ENCODE data around the gene BAIAP2. TPM values are rescaled to one million over a fixed set of nuclear protein-coding genes. Genes with fewer than 3 reads are reported as not detected.
A peak's percentile ranks its signal among the peaks of the same experiment; 100 is the strongest.

The BAIAP2 gene
- total and polyA plus RNA-seq, 2 of the 13 experiments (the other 11 are each of a cell fraction or from before 2014, with no cell fraction given): 22.5 to 24.0 TPM

DNA sequence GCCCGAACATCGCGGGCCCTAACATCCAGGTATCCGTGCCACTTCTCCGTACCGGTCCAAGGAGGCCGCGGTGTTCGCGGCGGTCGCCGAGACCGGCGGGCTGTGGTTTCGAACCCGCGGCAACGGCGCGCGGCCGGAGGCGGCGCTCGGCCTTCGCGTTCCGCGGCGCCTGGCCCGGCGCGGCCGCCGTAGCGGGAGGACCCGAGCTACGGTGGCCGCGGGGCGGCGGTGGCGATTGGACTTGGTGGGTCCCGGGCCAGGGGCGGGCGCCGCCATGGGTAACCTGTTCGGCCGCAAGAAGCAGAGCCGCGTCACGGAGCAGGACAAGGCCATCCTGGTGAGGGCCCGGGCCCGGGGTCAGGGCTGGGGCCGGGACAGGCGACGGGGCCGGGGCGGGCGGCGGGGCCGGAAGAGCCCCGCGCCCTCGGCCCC, 43.3 kb upstream of the BAIAP2 start, which contains the start of gene CHMP6 (continued):
- TF ChIP-seq, protein P1, sequence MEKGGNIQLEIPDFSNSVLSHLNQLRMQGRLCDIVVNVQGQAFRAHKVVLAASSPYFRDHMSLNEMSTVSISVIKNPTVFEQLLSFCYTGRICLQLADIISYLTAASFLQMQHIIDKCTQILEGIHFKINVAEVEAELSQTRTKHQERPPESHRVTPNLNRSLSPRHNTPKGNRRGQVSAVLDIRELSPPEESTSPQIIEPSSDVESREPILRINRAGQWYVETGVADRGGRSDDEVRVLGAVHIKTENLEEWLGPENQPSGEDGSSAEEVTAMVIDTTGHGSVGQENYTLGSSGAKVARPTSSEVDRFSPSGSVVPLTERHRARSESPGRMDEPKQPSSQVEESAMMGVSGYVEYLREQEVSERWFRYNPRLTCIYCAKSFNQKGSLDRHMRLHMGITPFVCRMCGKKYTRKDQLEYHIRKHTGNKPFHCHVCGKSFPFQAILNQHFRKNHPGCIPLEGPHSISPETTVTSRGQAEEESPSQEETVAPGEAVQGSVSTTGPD (CRISPR knock-in tag; IDR thresholded peaks at IDR 0.05): no peak
- peak; percentile 76; the same call in 2 of the 3 replicates for TF ChIP-seq MXI1 (IDR thresholded peaks at IDR 0.05; ENCODE audit: borderline replicate concordance, low read depth, low read length)
- peak; percentile 55; the same call in 1 of the 2 replicates for TF ChIP-seq ESRRA (CRISPR knock-in tag; IDR thresholded peaks at IDR 0.05; ENCODE audit: low read depth)
- TF ChIP-seq FOXP1 (IDR thresholded peaks at IDR 0.05): no peak
- TF ChIP-seq FOXP1 (CRISPR knock-in tag; IDR thresholded peaks at IDR 0.05): no peak
- TF ChIP-seq SOX6 (IDR thresholded peaks at IDR 0.05): no peak
- 0 out of 2 replicates have a peak, but pooled peaks have one; percentile 12 for TF ChIP-seq SOX6 (CRISPR knock-in tag; IDR thresholded peaks at IDR 0.05)
- no peak for TF ChIP-seq ZBTB38 (CRISPR knock-in tag; IDR thresholded peaks at IDR 0.05)
- TF ChIP-seq AGO2 (optimal IDR thresholded peaks at IDR 0.05; ENCODE audit: low read depth, low read length): peak; percentile 21
- peak; percentile 93 for TF ChIP-seq YY1 (IDR thresholded peaks at IDR 0.05; ENCODE audit: insufficient read depth, insufficient replicate concordance, low read depth, low read length)
- no peak for TF ChIP-seq PAF1 (CRISPR knock-in tag; IDR thresholded peaks at IDR 0.05)
- TF ChIP-seq YEATS2 (CRISPR knock-in tag; IDR thresholded peaks at IDR 0.05; ENCODE audit: borderline replicate concordance): peak; percentile 73
- no peak for TF ChIP-seq ZNF7 (CRISPR knock-in tag; IDR thresholded peaks at IDR 0.05)
- TF ChIP-seq ZNF274 (CRISPR knock-in tag; IDR thresholded peaks at IDR 0.05): no peak
- peak; percentile 90 for TF ChIP-seq THAP11 (CRISPR knock-in tag; IDR thresholded peaks at IDR 0.05)
- peak; percentile 76; the same call in 1 of the 2 replicates for TF ChIP-seq ZNF33B (CRISPR knock-in tag; IDR thresholded peaks at IDR 0.05)
- no peak for TF ChIP-seq MEF2D (CRISPR knock-in tag; IDR thresholded peaks at IDR 0.05)
- TF ChIP-seq PRDM10 (CRISPR knock-in tag; IDR thresholded peaks at IDR 0.05; ENCODE audit: low read depth): no peak
- TF ChIP-seq SIN3A (IDR thresholded peaks at IDR 0.05; ENCODE audit: borderline replicate concordance, low read depth, low read length): peak; percentile 86; the same call in 1 of the 2 replicates
- no peak for TF ChIP-seq SRF (IDR thresholded peaks at IDR 0.05; ENCODE audit: low read depth, low read length)
- TF ChIP-seq RBFOX2 (IDR thresholded peaks at IDR 0.05; ENCODE audit: low read depth, low read length): peak; percentile 80
- 0 out of 2 replicates have a peak, but pooled peaks have one; percentile 6 for TF ChIP-seq SATB2 (CRISPR knock-in tag; IDR thresholded peaks at IDR 0.05)
- TF ChIP-seq ZNF773 (CRISPR knock-in tag; IDR thresholded peaks at IDR 0.05; ENCODE audit: borderline replicate concordance): peak; percentile 34; the same call in 1 of the 2 replicates
- TF ChIP-seq DR1 (CRISPR knock-in tag; IDR thresholded peaks at IDR 0.05): peak; percentile 30; the same call in 1 of the 2 replicates
- TF ChIP-seq EP300 (IDR thresholded peaks at IDR 0.05; ENCODE audit: low read depth in 2 of 2, low read length in 2 of 2): peak in 1 of 2 experiments; percentile 46; a peak in 1 of 4 replicates
- TF ChIP-seq EP300 (CRISPR knock-in tag; IDR thresholded peaks at IDR 0.05; ENCODE audit: borderline replicate concordance): no peak
- TF ChIP-seq ZSCAN29 (CRISPR knock-in tag; conservative IDR thresholded peaks at IDR 0.05): peak; percentile 32; the same call in 1 of the 2 replicates
- TF ChIP-seq TP53 (CRISPR knock-in tag; conservative IDR thresholded peaks at IDR 0.05): 0 out of 2 replicates have a peak, but pooled peaks have one; percentile 31
